GM12891 (cell line): ENCODE data around the gene NKAPL.

Source experiments
- POLR2A ChIP-seq: IDR thresholded peaks from 2 replicates; pipeline ENCODE4 v1.6.1; 2011; ENCODE audit warnings: low read depth, low read length, control low read depth
- POLR2AphosphoS5 ChIP-seq: IDR thresholded peaks from 2 replicates; pipeline ENCODE4 v1.6.1; 2011; ENCODE audit warnings: low read depth, low read length, control low read depth
- SPI1 ChIP-seq: IDR thresholded peaks from 2 replicates; pipeline ENCODE4 v1.6.1; 2011; ENCODE audit warnings: low read depth, low read length, control low read depth
- TAF1 ChIP-seq: IDR thresholded peaks from 2 replicates; pipeline ENCODE4 v1.6.1; 2011; ENCODE audit warnings: low read depth, low read length, control low read depth

DNA sequence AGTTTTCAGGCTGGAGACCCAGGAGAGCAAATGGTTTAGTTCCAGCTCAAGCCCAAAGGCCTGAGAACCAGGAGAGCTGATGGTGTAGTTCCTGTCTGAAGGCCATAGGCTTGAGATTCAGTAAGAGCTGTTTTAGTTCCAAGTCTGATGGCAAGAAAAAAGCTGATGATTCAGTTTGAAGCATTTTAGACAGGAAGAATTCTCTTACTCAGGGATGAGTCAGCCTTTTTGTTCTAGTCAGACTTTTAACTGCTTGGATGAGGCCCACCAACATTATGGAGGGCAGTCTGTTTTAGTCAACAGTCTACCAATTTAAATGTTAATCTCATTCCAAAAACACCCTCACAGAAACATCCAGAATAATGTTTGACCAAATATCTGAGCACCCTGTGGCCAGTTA lies 10.4 kb downstream of the NKAPL start:
- TF ChIP-seq POLR2A (no peak), TAF1 (no peak), POLR2AphosphoS5 (no peak), SPI1 (no peak)
